ENCODE data around the gene FAM53B.

FAM53B gene

DNA sequence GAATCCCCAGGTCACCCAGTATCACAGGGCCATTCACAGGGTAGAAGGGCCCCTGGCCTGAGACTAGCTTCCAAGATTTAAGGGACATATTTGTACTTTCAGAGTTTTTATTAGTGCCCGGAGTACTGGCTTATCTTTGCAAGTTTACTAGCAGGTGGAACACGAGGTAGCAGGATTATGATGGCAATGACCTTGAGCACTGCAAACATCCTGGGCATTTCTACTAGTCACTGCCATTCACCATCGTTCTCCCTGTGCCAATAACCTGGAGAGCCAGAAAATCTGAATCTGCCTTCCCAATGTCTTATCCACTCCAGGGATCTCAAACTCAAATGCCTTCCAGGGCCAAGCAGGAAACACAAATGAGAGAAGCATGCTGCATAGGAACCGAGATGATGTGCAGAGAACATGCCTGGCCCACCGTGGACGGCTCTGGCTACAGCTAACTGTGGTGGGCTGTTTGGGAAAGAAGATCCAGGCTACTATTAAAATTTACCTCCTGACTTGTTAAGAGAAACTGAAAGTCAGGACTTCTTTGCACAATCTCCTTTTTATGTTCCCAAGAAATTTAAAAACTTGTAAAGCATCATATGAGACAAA is 16.7 kb downstream of the FAM53B start:
- no peak for DNase-seq

DNA sequence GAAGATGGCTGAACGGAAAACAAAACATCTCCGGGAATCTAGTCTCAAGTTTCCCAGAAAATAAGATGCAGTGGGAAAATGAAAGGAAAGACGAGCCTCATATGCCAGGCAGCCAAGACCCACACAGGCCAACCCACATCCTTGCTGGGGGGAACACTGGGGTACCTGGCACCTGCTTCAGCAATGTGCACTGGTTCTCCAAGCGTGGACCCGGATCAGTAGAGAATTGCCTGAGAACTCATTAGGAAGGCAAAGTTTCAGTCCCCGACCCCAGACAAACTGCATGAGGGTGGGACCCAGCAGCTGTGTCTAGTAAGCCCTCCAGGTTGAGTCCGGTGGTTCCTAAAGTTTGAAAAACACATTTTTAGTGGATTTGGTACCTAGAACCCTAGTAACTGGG is 18.4 kb downstream of the FAM53B start:
- DNase-seq, result no peak

DNA sequence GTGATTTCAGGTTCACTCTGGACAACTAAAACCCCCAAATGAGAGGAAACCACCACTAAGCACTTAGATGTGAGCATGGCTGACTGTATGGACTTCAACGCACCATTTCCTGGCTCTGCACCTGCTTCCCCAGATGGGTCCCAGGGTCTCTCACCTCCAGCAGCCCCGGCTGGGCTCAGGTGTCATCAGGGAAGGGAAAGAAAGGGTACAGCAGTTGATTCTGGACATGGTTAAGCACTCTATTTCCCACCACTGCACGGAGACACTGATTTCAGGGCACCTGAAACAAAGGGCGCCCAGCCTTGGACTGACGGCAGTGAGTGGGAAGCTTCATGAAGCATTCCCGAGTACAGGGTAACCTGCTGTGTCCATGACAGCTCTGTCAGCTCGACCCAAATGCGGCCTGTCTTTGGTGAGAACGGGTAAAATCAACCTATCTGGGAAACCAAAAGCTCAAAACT is 19.0 kb downstream of the FAM53B start:
- DNase-seq, result no peak

DNA sequence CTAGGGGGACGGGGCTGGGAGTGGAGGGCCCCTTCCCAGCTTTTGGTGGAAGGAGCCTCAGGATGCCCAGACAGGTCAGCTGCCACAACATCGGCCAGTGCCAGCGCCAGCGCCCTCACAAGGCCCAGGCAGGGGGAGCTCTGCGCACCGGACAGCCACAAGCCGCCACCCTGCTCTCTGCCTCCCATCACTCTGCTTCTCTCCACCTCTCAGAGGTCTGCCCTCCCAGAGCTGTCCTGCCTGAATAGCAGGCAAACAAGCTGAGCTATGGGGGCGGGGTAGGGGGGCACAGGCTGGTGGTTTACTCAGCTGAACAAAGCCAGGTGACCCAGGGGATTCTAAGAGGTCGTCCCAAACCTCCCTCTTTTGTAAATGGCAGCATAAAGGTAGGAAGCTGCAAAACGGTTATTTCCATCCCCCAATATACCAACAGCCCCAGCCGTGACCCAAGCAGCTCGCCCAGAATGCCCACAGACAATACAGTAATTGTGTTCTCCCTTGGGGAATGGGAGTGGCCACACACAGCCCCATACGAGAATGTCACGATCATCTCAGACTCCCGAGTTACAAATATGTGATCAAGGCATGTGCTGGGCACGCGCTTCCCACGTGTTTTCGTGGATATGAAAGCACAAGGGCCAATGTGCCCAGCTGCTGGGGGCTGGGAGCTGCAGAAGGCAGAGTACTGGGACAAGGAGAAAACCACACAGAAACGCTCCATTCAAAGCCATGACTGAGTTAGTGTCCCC is 19.7 kb downstream of the FAM53B start:
- no peak for DNase-seq

DNA sequence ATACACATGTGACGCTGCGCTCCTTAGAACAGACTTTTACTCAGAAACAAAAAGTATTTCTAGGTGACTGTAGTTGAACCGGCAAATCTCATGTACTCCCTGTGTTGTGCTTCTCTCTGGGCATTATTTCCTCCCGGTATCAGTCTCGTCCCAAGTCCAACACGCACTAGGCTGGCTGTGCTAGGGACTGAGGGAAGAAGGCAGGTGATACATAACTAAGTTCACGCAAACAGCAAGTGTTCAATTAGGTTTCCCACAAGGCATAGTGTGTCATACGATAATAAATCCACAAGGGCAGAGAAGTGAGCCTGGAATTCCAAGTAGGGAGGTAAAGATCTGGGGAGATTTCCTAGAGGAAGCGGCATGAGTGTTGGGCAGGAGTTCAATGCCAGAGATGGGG is 20.4 kb downstream of the FAM53B start:
- DNase-seq, result no peak

DNA sequence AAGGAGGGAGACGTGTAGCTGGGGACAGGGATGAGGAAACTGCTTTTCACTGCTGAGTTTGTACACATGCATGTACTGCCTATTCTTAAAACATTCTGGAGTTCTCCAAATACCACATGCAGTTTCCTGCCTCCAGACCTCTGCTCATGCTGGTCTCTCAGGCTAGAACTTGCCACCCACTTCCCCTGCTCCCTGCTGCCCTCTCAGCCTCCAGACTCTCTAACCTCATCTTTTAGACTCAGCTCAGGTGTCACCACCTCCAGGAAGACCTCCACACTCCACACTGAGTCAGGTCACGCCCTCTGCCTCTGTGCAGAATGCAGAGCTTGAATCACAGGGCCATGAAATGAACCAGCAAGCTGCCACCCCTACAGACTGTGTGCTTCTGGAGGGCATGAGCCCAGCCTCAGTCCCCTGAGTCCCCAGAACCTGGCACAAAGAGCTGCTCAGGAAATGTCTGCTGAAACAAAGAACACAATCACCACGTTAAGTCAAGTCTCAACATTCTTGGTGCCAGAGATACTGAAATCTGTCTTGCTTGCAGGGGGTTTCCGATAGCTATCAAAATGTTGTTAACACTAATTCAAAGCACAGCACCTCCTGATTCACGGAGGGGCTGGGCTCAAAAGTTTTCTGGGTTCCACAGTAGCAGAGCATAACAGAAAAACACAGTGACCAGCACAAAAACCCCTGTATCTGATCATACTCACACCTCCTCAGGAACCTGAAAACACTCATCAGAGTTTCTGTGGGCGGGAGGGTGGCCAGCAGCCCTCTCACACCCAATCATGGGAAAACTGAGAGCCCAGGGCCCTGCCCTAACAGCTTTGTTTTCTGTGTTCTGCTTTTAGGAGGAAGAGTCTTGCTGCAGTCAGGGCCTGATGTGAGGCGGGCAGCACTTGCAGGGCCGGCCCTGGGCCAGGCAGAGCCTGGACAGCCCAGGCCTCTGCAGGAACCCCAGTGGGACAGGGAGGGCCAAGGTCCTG is 21.1 kb downstream of the FAM53B start:
- peak; percentile 75 for DNase-seq

DNA sequence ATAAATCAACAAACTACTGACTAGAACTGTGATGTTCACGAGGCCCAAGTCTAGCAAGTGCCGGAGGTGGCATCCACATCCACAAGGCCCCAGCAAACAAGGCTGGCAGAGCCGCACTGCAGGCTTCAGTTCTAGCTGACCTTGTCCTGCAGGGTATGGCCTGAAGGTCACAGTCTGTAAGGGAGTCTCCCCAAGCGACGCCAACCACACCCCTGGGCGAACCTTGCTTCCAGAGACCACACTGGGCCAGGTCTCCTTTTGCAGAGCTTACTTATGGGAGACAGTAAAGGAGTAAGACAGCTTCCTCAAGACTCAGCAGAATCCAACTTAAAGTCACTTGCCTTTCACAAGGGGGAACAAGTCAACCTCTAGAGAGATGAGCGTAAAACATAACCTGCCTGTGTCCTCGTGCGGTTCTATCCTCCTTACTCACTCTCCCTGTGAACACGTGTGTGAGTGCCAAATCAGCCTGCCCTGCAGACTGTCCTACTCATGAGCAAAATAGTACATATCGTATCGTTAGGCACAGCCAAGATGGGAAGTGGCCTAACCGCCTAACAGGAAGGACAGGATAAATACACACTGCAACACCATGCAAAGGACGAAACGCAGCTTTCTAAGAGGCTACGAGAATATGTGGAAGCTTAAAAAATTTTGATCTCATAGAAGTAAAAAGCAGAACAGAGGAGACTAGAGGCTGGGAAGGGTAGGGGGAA is 22.7 kb downstream of the FAM53B start:
- DNase-seq, result peak; percentile 45

DNA sequence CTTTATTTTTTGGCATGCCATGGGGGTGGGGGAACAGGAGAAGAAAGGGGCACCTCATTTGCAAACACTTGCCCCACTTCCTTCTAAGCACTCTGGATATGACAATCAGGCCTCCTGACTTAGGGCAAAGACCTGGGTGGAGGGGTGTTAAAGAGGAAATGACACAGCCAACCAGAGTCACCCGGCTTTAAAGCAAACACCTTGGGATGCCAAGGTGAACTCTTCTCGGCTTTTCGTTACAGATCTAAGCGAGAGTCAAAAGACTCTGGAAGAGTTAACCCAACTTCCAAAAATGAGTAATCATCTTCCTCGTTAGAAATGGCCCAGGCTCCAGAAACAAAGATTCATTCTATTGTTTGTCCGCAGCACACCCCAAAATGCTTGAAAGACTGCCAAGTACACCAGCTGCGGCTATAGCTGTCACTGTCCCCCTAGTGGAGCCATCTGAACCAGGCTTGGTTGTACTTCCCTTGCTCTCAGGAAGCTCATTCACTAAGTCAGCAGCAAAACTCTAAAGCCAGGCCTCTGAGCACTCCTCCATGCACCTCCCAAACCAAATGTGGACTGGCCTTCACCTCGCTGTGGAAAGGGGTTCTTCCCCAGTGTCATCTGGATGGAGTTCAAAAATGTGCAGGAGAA is 24.8 kb downstream of the FAM53B start:
- DNase-seq, result peak; percentile 75

DNA sequence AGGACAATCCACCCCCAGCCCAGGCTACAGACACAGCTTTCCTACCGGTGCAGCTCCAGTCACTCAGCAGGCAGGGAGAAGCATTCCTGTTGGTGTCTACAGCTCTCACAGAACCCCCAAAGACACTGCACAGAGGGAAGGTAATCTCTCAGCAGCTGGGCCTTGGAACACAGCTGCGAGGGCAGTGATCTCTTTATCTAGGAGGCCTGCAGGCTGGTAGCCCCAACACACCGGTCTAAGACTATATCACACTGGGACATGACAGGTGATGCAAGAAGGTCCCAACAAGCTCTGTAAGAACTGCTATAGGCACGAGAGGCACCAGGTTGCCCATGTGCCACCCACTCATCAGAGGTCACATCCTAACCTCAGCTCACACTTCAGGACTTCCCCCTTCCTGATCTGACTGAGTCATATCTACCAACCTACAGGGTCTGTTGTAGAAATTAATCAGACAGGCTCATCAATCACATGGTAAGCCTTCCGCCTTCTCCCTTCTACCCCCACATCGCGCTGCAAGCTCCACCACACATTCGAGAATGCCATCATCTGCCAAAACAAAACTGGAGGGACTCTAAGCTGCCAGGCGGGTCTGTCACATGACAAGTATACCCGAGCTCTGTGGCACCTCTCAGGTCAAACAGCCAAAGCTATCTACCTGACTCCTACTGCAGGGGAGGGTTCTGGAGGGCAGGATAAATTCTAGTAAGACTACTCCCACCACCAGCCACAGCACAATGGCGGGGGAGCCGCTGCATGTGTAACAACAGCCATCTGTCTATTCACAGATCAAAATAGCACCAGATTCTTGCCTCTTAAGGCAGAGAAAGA is 26.1 kb downstream of the FAM53B start:
- peak; percentile 87 for DNase-seq

DNA sequence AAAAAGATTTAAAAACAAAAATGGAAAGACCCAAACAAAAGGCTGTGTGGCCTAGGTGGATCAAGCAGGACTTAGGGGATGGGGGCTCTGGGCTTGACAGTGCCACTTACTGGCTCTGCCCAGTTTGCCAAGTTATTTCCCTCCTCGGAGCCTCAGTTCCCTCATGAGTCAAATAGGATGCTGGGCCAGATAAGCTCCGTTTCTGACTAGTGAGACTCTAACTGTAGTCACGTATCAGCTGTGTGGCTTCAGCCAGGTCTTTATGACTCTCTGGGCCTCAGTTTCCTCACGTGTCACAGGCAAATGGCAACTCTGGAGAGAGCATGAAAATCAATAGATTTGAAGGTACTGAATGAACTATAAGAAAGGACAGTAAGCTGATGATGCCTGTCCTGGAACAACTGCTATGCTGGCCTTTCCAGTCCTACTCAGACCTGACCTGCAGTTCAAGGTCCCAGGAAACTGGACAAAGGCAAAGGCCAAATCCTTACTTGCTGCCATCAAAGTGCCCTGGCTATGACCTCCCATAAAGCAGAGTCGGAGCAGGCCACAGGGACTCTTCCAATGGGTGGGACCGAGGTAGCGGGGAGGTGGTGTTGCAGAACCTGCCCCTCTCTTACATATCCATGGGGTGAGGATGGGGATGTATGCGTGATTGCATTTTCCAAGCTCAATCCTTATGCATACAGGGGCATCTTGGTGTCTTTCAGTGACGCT is 27.0 kb downstream of the FAM53B start:
- DNase-seq, result no peak

DNA sequence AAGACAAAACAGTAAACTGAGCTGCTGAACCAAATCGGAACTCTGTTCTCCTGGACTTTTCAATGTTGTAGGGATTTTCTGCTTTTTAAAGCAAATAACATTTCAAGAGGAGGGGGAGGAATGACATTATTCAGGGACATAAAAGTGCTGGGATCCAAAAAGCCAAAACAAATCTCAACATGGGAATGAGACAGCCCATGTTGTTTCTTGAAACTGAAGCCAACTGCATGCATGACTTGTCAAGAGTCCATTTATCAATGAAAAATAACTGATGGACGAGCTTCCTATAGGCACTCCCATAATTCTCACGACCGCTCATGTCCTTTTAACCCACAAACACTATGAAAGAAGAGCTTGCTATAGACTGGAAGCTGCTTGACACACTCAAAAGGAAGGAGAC is 27.8 kb downstream of the FAM53B start:
- no peak for DNase-seq

DNA sequence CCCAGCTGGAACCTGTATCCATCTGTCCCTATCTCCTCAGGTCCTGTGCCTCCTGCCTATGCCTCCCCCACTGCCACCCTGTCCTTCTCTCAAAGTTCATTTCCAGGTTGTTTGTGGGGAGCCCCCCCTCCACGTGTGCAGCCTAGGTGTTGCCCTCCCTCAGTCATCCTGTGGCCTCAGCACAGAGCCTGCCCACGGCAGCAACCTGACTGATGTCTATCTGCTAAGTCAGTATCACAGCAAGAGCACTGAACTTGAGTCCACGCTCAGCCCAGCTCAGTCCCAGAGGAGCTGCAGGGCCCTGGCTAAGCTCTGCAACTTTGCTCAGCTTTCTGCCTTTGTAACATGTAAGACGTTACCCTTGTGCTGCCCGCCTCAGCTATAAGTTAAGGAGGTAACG is 28.7 kb downstream of the FAM53B start:
- no peak for DNase-seq

DNA sequence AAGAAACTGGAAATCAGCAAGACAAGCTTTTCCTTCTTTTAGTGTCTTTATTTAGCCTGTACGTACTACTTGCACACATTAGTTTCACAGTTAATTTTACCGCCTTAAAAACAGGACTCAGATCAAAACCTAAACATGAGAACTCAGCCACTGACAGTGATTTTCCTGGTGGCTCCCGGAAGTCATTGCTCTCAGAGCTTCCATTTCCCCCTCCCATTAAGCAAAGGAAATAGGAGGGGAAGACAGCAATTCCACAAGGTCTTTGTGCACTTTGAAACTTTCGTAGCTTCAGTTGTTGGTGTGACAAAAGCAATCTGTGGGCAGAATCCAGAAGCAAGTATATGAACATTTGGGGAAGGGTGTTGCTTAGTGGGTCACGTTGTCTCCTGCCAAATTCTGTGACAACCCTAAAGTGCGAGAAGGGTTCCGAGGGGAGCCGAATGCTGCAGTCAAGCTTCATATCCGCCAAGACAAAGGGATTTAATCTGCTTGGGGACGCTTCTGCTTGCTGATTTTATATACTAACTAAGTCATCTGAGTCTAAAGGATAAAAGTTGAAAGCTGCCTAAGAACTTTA is 30.4 kb downstream of the FAM53B start:
- DNase-seq, result no peak

DNA sequence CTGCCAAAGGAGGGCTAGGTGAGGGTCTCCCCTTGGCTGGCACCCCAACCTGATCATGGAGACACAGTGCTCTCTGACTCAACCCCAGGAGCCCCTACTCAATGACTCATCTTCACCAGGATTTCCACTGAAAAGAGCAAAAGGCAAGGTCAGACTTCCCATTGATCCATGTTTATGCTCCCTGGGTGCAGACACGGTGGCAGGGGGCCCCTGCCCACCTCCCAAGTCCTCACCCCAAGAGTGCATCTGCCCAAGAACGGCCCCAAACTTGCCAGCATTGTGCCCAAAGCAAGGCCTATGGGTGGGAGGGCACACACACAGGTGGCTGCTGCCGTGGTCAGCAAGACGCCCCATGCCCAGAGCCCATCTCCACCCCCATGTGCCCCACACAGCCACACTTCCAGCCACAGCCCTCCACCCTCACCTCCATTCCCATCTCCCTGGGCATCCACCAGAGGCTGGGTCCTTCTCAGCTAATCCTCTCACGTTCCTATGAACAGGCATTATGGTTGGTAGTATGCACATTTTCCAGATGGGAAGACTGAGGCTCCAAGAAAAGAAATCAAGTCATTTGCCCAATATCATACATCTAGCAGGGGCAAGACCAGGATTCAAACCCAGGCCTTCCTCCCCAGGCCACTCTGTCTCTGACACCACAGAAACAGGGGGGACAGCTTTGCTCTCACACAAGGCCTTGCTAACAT is 31.3 kb downstream of the FAM53B start:
- no peak for DNase-seq

DNA sequence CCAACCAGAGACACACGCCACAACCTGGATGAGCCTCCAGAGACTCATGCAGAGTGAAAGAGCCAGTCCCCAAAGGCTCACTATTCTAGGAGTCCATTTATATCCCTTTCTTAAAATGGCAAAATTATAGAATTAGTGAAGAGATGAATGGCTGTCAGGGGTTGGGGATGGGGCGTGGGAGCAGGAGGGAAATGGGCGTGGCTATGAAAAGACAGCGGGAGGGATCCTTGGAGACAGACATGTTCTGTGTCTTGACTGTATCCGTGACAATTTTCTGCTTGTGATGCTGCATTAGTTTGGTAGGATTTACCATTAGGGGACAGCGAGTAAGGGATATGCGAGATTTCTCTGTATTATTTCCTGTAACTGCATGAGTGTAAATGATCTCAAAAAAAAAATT is 33.0 kb downstream of the FAM53B start:
- DNase-seq, result no peak

DNA sequence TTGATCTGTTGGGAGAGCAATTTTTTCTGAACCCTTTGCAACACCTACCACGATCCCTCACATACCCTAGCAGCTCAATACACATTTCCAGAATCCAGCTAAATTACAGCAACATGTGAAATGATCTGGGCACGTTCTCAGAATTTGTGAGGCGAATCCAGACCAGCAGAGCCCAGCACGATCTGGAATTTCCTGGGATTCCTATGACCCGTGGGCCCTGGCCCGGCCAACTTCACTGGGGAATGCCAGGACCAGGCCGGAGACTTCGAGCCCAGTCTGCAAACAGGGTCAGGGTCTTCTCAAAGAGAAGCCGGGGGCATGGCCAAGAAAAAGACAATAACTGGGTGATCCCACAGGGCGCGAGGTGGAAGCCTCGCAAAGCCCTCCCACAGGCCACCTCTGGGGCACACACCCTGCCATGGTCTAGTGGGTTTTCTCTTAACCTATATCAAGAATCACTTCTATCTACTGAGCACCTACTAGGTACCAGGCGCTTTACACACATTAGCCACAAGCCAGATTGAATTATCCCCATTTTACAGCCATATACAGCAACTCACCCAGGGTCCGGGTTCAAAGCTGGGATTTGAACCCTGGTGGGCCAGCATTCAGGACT is 33.8 kb downstream of the FAM53B start:
- DNase-seq, result no peak

DNA sequence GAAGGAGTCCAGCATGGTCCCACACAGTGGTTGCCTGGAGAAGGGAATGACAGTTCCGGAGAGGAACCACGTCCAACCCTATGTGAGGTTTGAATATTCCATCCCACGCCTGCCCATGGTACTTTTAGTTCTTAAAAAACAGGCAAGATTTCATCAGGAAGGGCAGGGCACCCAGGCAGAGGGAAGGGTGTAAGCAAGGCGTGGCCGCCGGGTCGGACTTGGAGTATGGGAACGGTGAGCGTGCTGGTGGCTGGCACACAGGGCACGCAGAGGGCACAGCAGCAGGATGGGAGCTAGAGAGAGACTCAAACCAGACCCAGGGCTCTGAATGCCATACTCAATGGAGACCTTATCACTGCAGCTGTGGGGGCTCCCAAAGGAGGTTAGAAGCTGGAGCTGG is 34.3 kb downstream of the FAM53B start:
- no peak for DNase-seq

DNA sequence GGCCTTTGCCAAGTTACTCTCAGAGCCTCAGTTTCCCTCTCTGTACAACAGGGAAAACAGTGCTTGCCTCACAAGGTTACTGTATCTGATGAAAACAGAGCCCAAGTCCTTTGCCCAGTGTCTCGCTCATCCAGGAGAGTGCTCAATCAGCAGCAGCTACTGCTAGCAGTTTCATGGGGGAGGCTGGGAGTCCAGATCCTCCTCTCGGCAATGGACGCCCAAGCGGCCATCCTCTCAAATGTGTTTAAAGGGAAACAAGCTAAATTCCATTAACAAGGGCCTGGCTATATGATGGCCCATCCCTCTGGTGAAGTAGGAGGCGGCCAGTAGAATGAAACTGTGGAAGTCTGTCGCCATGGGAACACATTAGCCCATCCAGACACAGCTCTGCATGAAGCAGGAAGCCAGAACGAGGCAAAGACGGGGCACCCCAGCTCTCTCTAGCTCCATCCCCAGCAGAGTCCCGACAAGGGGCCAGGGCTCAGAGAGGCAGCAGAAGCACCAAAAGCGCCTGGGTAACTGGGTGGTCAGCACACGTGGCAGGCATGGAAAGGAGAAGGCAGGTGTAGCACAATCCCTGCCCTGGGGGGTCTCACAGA is 35.2 kb downstream of the FAM53B start:
- DNase-seq, result no peak

DNA sequence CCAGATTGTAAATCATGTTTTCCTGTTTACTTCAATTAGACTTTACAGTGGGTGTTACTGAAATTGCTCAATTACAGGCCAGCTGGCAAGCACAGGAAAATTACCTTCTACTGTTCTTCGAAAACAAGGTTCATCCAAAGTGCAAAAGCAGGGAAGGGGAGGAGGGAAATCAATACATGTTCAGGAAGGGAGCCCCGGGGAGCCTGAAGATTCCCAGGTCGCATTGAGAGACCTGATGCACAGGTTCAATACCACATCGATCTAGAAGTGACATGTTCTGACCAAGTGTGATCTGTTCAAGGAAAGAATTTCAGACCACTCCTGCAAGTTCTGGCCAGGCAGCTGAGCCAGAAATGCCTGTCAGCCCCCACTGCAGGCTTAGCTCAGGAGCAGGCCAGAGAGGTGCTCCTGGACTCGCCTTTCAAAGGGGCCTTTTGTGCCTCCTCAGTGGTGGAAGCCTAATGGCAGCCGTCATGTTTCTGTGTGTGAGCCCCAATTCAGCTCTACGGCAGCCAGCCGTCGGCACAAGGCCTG is 35.9 kb downstream of the FAM53B start:
- no peak for DNase-seq
